ENCODE measurements around the gene C20orf202. TPM values are rescaled to one million over a fixed set of nuclear protein-coding genes. Genes with fewer than 3 reads are reported as not detected.

C20orf202 gene
- total RNA-seq, 4 donors from 2014 or later, result 1.1 TPM; not detected in 3

DNA sequence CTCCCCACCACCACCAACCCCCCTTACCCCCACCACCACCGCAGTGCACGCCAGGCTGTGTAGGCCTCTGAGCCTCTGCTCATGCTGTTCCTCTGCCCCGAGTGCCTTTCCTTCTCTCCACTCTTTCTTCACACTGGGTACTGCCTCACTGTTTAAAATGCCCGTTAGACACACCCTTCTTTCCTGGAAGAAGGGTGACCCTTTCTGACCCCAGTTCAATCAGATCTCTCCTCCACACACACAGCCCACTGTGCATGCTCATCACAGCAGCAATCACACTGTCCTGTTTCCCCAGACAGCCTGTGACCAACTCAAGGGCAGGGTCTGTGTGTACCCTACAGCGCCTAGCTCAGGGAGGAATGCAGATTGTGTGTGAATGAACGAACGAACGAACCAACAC lies 28.5 kb upstream of the C20orf202 start:
- TF ChIP-seq CTCF (IDR thresholded peaks at IDR 0.05) (no peak), POLR2A (IDR thresholded peaks at IDR 0.05) (no peak)
- H3K9me3 ChIP-seq, result no peaks in the 10 kb centered on the region
- WGBS, 2 donors, result 81 to 86% methylated on average over 8 of the region's 8 CpGs
- intact Hi-C loops (cut with DNase I), result no loop called here
- no peaks in the 10 kb centered on the region for H3K4me1 ChIP-seq
- H3K4me3 ChIP-seq, result no peak overlapping the region
- no peak overlapping the region for H3K27ac ChIP-seq
- no peak for DNase-seq
- H3K27me3 ChIP-seq, result no peaks in the 10 kb centered on the region
- H3K36me3 ChIP-seq, result peaks cover 0 to 80% (median 7%) of the 10 kb centered on the region in 3 donors

- DNase-seq, result no peak
- Histone ChIP-seq H3K27ac (no peak overlapping the region), H3K36me3 (peaks cover 0 to 51% (median 7%) of the 10 kb centered on the region in 3 donors), H3K4me3 (no peak overlapping the region), H3K4me1 (no peaks in the 10 kb centered on the region), H3K27me3 (no peaks in the 10 kb centered on the region), H3K9me3 (no peaks in the 10 kb centered on the region)
- TF ChIP-seq POLR2A (IDR thresholded peaks at IDR 0.05) (no peak), CTCF (IDR thresholded peaks at IDR 0.05) (peak in 1 of 6 experiments; percentile 17)
- intact Hi-C loops (cut with DNase I), result no loop called here
- 89 to 93% methylated on average over 3 to 5 of the region's 5 CpGs for WGBS, 2 donors
Observed at GRCh38 chr20:1177680-1178079, 25.6 kb upstream of the C20orf202 start.

DNA sequence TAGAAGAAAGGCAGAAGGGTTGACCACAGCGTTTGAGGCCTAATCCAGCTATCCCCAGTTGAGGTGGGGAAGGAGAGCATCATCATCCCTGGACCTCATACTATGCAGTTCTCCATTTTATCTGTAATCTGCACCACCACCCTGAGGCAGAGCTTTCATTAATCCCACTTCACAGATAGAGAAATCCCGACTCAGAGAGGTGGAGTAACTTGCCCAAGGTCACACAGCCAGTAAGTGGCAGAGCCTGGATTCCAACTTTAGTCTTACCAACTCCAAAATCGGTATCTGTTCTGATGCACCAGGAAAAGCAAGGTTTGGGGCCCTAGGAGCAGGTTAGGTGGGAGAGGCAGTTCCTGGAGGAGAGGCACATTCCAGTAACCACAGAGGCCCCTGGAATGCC lies 25.2 kb upstream of the C20orf202 start:
- intact Hi-C loops (cut with DNase I), result no loop called here
- Histone ChIP-seq H3K36me3 (peaks cover 0 to 47% (median 7%) of the 10 kb centered on the region in 3 donors), H3K4me3 (no peak overlapping the region), H3K27me3 (no peaks in the 10 kb centered on the region), H3K27ac (no peak overlapping the region), H3K4me1 (no peaks in the 10 kb centered on the region), H3K9me3 (no peaks in the 10 kb centered on the region)
- DNase-seq, result no peak
- 82 to 96% methylated on average over 2 of the region's 3 CpGs for WGBS, 2 donors
- TF ChIP-seq CTCF (IDR thresholded peaks at IDR 0.05) (no peak), POLR2A (IDR thresholded peaks at IDR 0.05) (no peak)

DNA sequence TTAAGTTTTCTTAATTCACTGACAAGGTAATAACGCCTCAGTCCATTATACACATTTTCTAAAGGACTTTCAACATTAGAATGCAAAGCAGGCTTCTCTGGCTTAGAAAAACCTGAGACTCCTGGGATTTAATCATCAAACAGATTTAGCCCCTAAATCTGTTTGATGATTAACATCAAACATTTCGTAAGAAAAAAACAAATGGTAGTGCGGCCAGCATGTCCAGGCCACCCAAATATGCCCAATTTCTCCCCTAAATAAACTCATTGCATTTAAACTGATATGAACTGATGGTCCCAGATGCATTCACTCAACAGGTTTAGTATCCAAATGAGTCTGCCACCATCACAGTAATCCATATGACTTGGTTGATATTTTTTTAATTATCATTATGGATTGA lies 24.6 kb upstream of the C20orf202 start:
- no peak for DNase-seq
- no peaks in the 10 kb centered on the region for H3K4me1 ChIP-seq
- H3K9me3 ChIP-seq, result no peaks in the 10 kb centered on the region
- intact Hi-C loops (cut with DNase I), result no loop called here
- no peak overlapping the region for H3K4me3 ChIP-seq
- peaks cover 0 to 42% (median 5%) of the 10 kb centered on the region in 3 donors for H3K36me3 ChIP-seq
- 83 to 88% methylated on average over 3 of the region's 3 CpGs for WGBS, 2 donors
- no peak overlapping the region for H3K27ac ChIP-seq
- no peak for TF ChIP-seq POLR2A (IDR thresholded peaks at IDR 0.05)
- no peak for TF ChIP-seq CTCF (IDR thresholded peaks at IDR 0.05)
- H3K27me3 ChIP-seq, result peaks cover 0 to 2% (median 0%) of the 10 kb centered on the region in 4 donors

DNA sequence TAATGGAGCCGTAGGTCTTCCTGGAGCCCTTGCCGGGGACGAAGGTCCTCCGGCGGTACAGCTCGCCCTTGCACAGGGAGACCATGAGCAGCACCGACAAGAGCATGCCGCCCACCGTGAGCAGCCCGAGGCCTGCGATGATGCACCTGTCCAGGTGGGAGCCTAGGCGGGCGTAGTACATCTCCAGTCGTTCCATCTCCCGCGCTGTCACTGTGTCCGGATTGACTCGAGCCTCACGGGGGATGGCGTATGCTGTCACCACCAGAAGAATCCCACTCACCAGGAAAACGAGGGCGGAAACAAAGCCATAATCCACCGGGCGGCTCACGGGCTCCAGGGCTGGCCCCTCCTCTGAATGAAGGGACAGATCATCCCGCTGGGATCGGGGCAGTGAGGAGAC lies 22.3 kb upstream of the C20orf202 start:
- intact Hi-C loops (cut with DNase I), result no loop called here
- WGBS, 2 donors, result 83% methylated on average over 1 of the region's 27 CpGs; no CpG with 5 or more reads in 1 of the 2 donors
- peaks cover 0 to 25% (median 6%) of the 10 kb centered on the region in 4 donors for H3K27me3 ChIP-seq
- TF ChIP-seq POLR2A (IDR thresholded peaks at IDR 0.05) (no peak), CTCF (IDR thresholded peaks at IDR 0.05) (no peak)
- H3K9me3 ChIP-seq, result no peaks in the 10 kb centered on the region
- no peak overlapping the region for H3K27ac ChIP-seq
- DNase-seq, result no peak
- peaks cover 0 to 19% (median 0%) of the 10 kb centered on the region in 3 donors for H3K36me3 ChIP-seq
- H3K4me3 ChIP-seq, result no peak overlapping the region
- H3K4me1 ChIP-seq, result peaks cover 6 to 17% (median 12%) of the 10 kb centered on the region in 3 donors
